ENCODE measurements around the gene DAB2IP.

DNA sequence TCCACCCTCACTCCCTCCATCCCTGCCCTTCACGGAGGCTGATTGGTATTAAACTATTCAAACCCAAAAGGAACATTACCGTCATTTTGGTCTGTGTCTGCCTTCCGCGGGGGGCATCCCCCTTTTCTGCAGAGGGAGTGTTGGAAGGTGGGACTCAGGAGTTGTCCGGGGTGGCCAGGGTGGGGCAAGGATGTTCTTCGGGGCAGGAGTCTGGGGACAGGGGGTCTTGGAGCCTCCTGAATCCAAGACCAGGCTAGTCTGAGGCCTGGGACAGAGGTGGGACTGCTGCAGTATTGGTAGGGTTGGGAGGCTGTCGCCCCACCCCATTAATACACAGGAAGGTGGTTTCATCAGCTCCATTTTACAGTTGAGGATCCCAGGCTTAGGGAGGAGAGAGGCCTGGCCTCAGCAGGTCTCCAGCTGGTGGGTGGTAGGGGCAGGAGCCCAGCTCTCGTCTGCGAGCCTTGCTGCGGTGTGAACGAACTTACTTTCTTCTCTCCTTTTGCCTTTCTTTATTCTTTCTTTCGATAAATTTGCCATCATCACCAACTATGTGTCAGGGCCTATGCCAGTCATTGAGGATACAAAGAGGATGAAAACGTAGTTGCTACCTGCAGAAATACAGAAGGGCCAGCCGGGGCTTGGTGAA lies 33.8 kb downstream of the DAB2IP start:
- TF ChIP-seq, protein P1, sequence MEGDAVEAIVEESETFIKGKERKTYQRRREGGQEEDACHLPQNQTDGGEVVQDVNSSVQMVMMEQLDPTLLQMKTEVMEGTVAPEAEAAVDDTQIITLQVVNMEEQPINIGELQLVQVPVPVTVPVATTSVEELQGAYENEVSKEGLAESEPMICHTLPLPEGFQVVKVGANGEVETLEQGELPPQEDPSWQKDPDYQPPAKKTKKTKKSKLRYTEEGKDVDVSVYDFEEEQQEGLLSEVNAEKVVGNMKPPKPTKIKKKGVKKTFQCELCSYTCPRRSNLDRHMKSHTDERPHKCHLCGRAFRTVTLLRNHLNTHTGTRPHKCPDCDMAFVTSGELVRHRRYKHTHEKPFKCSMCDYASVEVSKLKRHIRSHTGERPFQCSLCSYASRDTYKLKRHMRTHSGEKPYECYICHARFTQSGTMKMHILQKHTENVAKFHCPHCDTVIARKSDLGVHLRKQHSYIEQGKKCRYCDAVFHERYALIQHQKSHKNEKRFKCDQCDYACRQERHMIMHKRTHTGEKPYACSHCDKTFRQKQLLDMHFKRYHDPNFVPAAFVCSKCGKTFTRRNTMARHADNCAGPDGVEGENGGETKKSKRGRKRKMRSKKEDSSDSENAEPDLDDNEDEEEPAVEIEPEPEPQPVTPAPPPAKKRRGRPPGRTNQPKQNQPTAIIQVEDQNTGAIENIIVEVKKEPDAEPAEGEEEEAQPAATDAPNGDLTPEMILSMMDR (IDR thresholded peaks at IDR 0.05): no peak
- TF ChIP-seq ZFX (IDR thresholded peaks at IDR 0.05; ENCODE audit: borderline replicate concordance): no peak
